ENCODE measurements around the gene MANBA.

MANBA gene

GRCh38 chr4:102637391-102637790 lies 123.4 kb downstream of the MANBA start:
- no peak overlapping the region for H2AK5ac ChIP-seq (ENCODE audit: low read length)
- H2BK120ac ChIP-seq (ENCODE audit: insufficient read depth, low read length, poor library complexity): no peak overlapping the region
- no peak overlapping the region for H2AFZ ChIP-seq (ENCODE audit: insufficient read depth, low read length, poor library complexity)
- H3K4me1 ChIP-seq (ENCODE audit: control insufficient read depth in 1 of 2, insufficient read depth in 2 of 2, low read length in 2 of 2): peaks cover 0 to 3% of the 10 kb centered on the region in 2 experiments
- H3K27ac ChIP-seq (ENCODE audit: low read depth, low read length): no peak overlapping the region
- no peak overlapping the region for H3K4me3 ChIP-seq (ENCODE audit: low read depth, low read length)
- no peaks in the 10 kb centered on the region for H3K27me3 ChIP-seq (ENCODE audit: insufficient read depth, low read length)
- H3K4ac ChIP-seq (ENCODE audit: low read depth, low read length): no peak overlapping the region
- H3K79me2 ChIP-seq (ENCODE audit: control insufficient read depth, insufficient read depth, low read length, poor library complexity): no peaks in the 10 kb centered on the region
- peaks cover 1% of the 10 kb centered on the region for H3K9me3 ChIP-seq (ENCODE audit: insufficient read depth, low read depth, low read length)
- no CpG with 5 or more reads among the region's 3 CpGs for WGBS (ENCODE audit: extremely low coverage, insufficient coverage, insufficient read length)
- H4K91ac ChIP-seq (ENCODE audit: low read depth, low read length): no peak overlapping the region
- no peak overlapping the region for H4K8ac ChIP-seq (ENCODE audit: low read depth, low read length)
- H3K18ac ChIP-seq (ENCODE audit: low read length): no peak overlapping the region
- H4K12ac ChIP-seq (ENCODE audit: low read depth, low read length): no peak overlapping the region
- H3K4me2 ChIP-seq (ENCODE audit: low read length): no peak overlapping the region
- no peak overlapping the region for H3K23ac ChIP-seq (ENCODE audit: low read length)
- H3K9ac ChIP-seq (ENCODE audit: low read length): no peak overlapping the region
- no peak overlapping the region for H2BK5ac ChIP-seq (ENCODE audit: low read depth, low read length, poor library complexity)
- H3K14ac ChIP-seq (ENCODE audit: low read length): no peak overlapping the region
- no peak for DNase-seq
- no peak overlapping the region for H2BK12ac ChIP-seq (ENCODE audit: low read length)
- peaks cover 2% of the 10 kb centered on the region for H3K79me1 ChIP-seq (ENCODE audit: low read length)
- H3K36me3 ChIP-seq (ENCODE audit: control insufficient read depth in 1 of 2, insufficient read depth in 2 of 2, low read length in 2 of 2): peaks cover 28 to 51% of the 10 kb centered on the region in 2 experiments

- H3K14ac ChIP-seq (ENCODE audit: low read length): no peak overlapping the region
- H3K4me3 ChIP-seq (ENCODE audit: low read depth, low read length): no peak overlapping the region
- peaks cover 25 to 44% of the 10 kb centered on the region in 2 experiments for H3K36me3 ChIP-seq (ENCODE audit: control insufficient read depth in 1 of 2, insufficient read depth in 2 of 2, low read length in 2 of 2)
- no peak overlapping the region for H4K12ac ChIP-seq (ENCODE audit: low read depth, low read length)
- no peak overlapping the region for H2BK120ac ChIP-seq (ENCODE audit: insufficient read depth, low read length, poor library complexity)
- H4K91ac ChIP-seq (ENCODE audit: low read depth, low read length): no peak overlapping the region
- no peak overlapping the region for H3K9ac ChIP-seq (ENCODE audit: low read length)
- no peak overlapping the region for H3K18ac ChIP-seq (ENCODE audit: low read length)
- H2BK12ac ChIP-seq (ENCODE audit: low read length): no peak overlapping the region
- no peak overlapping the region for H3K4ac ChIP-seq (ENCODE audit: low read depth, low read length)
- no peak overlapping the region for H2AK5ac ChIP-seq (ENCODE audit: low read length)
- no peak overlapping the region for H4K8ac ChIP-seq (ENCODE audit: low read depth, low read length)
- no peaks in the 10 kb centered on the region for H3K27me3 ChIP-seq (ENCODE audit: insufficient read depth, low read length)
- no peaks in the 10 kb centered on the region for H3K79me2 ChIP-seq (ENCODE audit: control insufficient read depth, insufficient read depth, low read length, poor library complexity)
- H3K9me3 ChIP-seq (ENCODE audit: insufficient read depth, low read depth, low read length): peaks cover 1% of the 10 kb centered on the region
- no peak overlapping the region for H3K27ac ChIP-seq (ENCODE audit: low read depth, low read length)
- H3K4me1 ChIP-seq (ENCODE audit: control insufficient read depth in 1 of 2, insufficient read depth in 2 of 2, low read length in 2 of 2): peaks cover 0 to 3% of the 10 kb centered on the region in 2 experiments
- H2BK5ac ChIP-seq (ENCODE audit: low read depth, low read length, poor library complexity): no peak overlapping the region
- no peak overlapping the region for H2AFZ ChIP-seq (ENCODE audit: insufficient read depth, low read length, poor library complexity)
- H3K4me2 ChIP-seq (ENCODE audit: low read length): no peak overlapping the region
- WGBS (ENCODE audit: extremely low coverage, insufficient coverage, insufficient read length): no CpG with 5 or more reads among the region's 6 CpGs
- H3K23ac ChIP-seq (ENCODE audit: low read length): no peak overlapping the region
- DNase-seq: no peak
- no peaks in the 10 kb centered on the region for H3K79me1 ChIP-seq (ENCODE audit: low read length)
These were observed 127.7 kb downstream of the MANBA start for GRCh38 chr4:102633100-102633499.

- no peak overlapping the region for H4K8ac ChIP-seq (ENCODE audit: low read depth, low read length)
- H3K9me3 ChIP-seq (ENCODE audit: insufficient read depth, low read depth, low read length): peaks cover 1% of the 10 kb centered on the region
- H4K12ac ChIP-seq (ENCODE audit: low read depth, low read length): no peak overlapping the region
- H3K27me3 ChIP-seq (ENCODE audit: insufficient read depth, low read length): no peaks in the 10 kb centered on the region
- H3K4ac ChIP-seq (ENCODE audit: low read depth, low read length): no peak overlapping the region
- DNase-seq: no peak
- no peak overlapping the region for H2BK12ac ChIP-seq (ENCODE audit: low read length)
- no peak overlapping the region for H2BK120ac ChIP-seq (ENCODE audit: insufficient read depth, low read length, poor library complexity)
- H3K27ac ChIP-seq (ENCODE audit: low read depth, low read length): no peak overlapping the region
- no peak overlapping the region for H3K14ac ChIP-seq (ENCODE audit: low read length)
- no peak overlapping the region for H3K4me3 ChIP-seq (ENCODE audit: low read depth, low read length)
- no peak overlapping the region for H2AK5ac ChIP-seq (ENCODE audit: low read length)
- peaks cover 0 to 3% of the 10 kb centered on the region in 2 experiments for H3K4me1 ChIP-seq (ENCODE audit: control insufficient read depth in 1 of 2, insufficient read depth in 2 of 2, low read length in 2 of 2)
- no peak overlapping the region for H4K91ac ChIP-seq (ENCODE audit: low read depth, low read length)
- H3K18ac ChIP-seq (ENCODE audit: low read length): no peak overlapping the region
- H2AFZ ChIP-seq (ENCODE audit: insufficient read depth, low read length, poor library complexity): no peak overlapping the region
- no CpG with 5 or more reads among the region's 6 CpGs for WGBS (ENCODE audit: extremely low coverage, insufficient coverage, insufficient read length)
- H3K23ac ChIP-seq (ENCODE audit: low read length): no peak overlapping the region
- no peaks in the 10 kb centered on the region for H3K79me2 ChIP-seq (ENCODE audit: control insufficient read depth, insufficient read depth, low read length, poor library complexity)
- no peak overlapping the region for H2BK5ac ChIP-seq (ENCODE audit: low read depth, low read length, poor library complexity)
- H3K36me3 ChIP-seq (ENCODE audit: control insufficient read depth in 1 of 2, insufficient read depth in 2 of 2, low read length in 2 of 2): peaks cover 20 to 38% of the 10 kb centered on the region in 2 experiments
- no peak overlapping the region for H3K9ac ChIP-seq (ENCODE audit: low read length)
- no peak overlapping the region for H3K4me2 ChIP-seq (ENCODE audit: low read length)
- no peaks in the 10 kb centered on the region for H3K79me1 ChIP-seq (ENCODE audit: low read length)
These were observed 128.3 kb downstream of the MANBA start for GRCh38 chr4:102632241-102633065.

GRCh38 chr4:102631616-102632015 lies 129.2 kb downstream of the MANBA start:
- H4K91ac ChIP-seq (ENCODE audit: low read depth, low read length): no peak overlapping the region
- no peak overlapping the region for H2BK120ac ChIP-seq (ENCODE audit: insufficient read depth, low read length, poor library complexity)
- no peaks in the 10 kb centered on the region for H3K79me2 ChIP-seq (ENCODE audit: control insufficient read depth, insufficient read depth, low read length, poor library complexity)
- no peak overlapping the region for H3K14ac ChIP-seq (ENCODE audit: low read length)
- no peak overlapping the region for H4K12ac ChIP-seq (ENCODE audit: low read depth, low read length)
- H4K8ac ChIP-seq (ENCODE audit: low read depth, low read length): no peak overlapping the region
- H3K36me3 ChIP-seq (ENCODE audit: control insufficient read depth in 1 of 2, insufficient read depth in 2 of 2, low read length in 2 of 2): peaks cover 20 to 32% of the 10 kb centered on the region in 2 experiments
- H3K18ac ChIP-seq (ENCODE audit: low read length): no peak overlapping the region
- H3K4me1 ChIP-seq (ENCODE audit: control insufficient read depth in 1 of 2, insufficient read depth in 2 of 2, low read length in 2 of 2): peaks cover 0 to 3% of the 10 kb centered on the region in 2 experiments
- H2AFZ ChIP-seq (ENCODE audit: insufficient read depth, low read length, poor library complexity): no peak overlapping the region
- no peak overlapping the region for H2BK12ac ChIP-seq (ENCODE audit: low read length)
- peaks cover 1% of the 10 kb centered on the region for H3K9me3 ChIP-seq (ENCODE audit: insufficient read depth, low read depth, low read length)
- no peak overlapping the region for H3K9ac ChIP-seq (ENCODE audit: low read length)
- H3K79me1 ChIP-seq (ENCODE audit: low read length): no peaks in the 10 kb centered on the region
- no peak for DNase-seq
- H2BK5ac ChIP-seq (ENCODE audit: low read depth, low read length, poor library complexity): no peak overlapping the region
- no peak overlapping the region for H3K4me3 ChIP-seq (ENCODE audit: low read depth, low read length)
- no peak overlapping the region for H3K27ac ChIP-seq (ENCODE audit: low read depth, low read length)
- no peak overlapping the region for H2AK5ac ChIP-seq (ENCODE audit: low read length)
- H3K27me3 ChIP-seq (ENCODE audit: insufficient read depth, low read length): no peaks in the 10 kb centered on the region
- WGBS (ENCODE audit: extremely low coverage, insufficient coverage, insufficient read length): no CpG with 5 or more reads among the region's 7 CpGs
- H3K4ac ChIP-seq (ENCODE audit: low read depth, low read length): no peak overlapping the region
- H3K4me2 ChIP-seq (ENCODE audit: low read length): no peak overlapping the region
- H3K23ac ChIP-seq (ENCODE audit: low read length): no peak overlapping the region

Measured in trophoblast cell (in vitro differentiated cells and primary cell).